HG02588 (cell line): ENCODE results near the gene KLHDC8B.

Experiments used
- ATAC-seq: cut with Tn5 transposase; IDR thresholded peaks from one replicate; pipeline ENCODE4 v1.9.1; 2021; ENCODE audit warnings: mild to moderate bottlenecking, moderate library complexity; ENCODE audit not compliant: unreplicated experiment

Gene KLHDC8B

DNA sequence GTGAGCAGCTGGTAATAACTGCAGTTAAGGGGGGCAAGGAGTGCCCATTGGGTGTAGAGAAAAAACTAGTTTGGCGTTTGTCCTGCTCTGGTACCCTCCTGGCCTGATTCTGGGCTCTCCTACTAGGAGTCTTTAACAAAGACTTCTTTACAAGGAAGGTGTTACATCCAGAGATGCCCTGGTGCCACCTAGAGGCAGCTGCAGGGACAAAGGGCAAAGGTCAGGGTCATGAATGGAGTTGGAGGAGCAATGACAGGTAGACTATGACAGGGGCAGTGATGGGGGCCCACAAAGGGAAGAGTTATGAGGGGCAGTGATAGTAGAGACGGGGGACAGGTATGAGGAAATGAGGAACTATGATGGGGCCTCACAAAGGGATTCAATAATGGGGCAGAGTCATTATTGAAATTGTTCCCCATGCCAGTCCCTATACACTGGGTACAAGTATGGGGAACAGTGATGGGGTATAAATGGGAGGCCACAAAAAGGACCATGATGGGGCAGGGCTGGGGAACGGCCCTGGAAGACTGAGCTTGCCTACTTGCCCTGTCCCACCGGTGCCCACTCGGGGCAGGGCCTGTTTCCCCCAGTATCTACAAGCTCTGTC, 13.2 kb upstream of the KLHDC8B start:
- no peak for ATAC-seq

DNA sequence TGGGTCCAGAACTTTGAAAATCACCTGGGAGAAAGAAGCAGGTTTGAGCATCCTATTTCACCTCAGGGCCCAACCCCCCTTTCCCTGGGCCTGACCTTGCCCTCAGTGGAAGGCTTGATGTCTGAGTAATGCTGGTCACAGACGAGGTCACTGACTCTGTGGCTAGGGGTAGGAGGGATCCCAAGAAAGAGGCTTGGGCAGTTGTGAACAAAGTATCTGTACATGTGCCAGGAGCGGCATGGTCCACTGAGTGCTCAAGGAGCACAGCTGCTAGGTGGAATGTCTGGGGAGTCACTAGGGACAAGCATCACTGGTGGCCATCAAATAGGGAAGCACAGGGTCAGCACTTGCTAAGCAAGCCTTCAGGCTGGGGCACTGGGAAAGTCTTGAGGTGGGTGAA, 12.6 kb upstream of the KLHDC8B start:
- ATAC-seq, result no peak

DNA sequence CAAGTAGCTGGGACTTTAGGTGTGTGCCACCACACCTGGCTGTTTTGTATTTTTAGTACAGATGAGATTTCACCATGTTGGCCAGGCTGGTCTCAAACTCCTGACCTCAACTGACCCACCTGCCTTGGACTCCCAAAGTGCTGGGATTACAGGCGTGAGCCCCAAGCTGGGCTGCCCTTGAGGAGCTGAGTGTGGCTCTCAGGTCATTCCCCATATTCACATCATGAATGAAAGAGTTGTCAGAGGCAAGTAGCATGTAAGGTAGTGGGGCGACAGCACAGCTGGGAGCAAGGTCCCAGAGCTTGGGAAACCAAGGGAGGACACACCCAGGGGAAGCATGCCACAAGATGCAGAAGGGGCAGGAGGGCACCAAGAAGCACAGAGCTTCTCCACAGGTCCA, 10.2 kb upstream of the KLHDC8B start:
- ATAC-seq, result no peak

DNA sequence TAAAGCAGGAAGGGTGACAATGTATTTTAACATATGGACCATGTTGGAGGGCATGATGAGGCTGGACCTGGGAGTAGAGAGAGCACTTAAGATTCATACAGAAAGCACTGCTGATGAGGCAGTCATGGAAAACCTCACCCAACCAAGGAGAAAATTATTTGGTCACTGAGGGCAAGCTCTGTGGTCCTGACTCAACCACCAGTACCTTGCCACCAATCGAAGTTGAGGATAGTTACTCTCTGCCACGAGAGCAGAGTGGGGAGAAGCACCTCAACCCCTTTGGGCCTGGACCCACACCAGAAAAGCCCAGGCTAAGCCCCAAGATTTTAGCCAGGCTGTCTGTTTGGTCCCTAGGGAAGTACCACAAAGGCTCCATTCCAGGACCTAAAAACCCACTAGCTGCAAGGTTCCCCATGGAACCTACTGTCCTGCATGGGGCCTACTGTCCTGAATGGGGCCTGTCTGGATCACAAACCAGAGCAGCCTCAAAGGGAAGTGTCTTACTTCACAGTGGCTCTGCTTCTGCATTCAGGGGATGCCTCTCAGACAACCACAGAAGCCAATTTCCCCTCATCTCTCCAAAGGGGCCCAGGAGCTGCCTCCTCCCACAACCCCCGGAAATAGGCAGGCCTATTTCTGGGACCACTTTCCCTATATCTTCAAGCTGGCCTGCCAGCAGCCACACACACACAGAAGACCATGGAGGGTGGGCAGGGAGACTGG, 9.4 kb upstream of the KLHDC8B start:
- no peak for ATAC-seq

DNA sequence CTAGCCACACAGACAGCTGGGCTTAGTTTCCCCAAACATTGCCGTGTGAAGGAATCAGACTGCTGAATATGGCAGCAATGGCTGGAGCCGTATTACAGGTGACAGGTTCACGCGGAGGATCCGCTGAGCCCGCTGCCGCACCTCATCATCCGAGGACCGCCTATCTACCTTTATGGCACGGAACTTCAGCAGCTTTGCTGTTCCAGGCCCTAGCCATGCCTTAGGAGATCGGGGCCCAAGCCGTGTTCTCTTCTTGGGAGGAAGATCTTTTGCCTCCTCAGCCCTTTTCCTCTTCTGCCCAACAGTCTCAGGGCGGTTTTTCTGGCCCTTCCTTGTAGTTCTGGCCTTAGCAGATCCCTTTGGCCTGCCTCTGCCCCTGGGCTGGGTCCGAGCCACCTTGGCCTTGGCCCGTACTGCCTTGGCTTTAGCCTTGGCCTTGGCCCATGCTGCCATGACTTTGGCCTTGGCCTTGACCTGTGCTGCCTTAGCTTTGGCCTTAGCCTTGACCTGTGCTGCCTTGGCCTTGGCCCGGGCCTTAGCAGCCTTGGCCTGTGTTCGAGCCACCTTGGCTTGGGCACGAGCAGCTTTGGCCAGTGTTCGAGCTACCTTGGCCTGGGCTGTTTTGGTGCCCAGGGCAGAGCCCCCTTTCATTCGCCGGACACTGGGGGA, 8.5 kb upstream of the KLHDC8B start:
- no peak for ATAC-seq

DNA sequence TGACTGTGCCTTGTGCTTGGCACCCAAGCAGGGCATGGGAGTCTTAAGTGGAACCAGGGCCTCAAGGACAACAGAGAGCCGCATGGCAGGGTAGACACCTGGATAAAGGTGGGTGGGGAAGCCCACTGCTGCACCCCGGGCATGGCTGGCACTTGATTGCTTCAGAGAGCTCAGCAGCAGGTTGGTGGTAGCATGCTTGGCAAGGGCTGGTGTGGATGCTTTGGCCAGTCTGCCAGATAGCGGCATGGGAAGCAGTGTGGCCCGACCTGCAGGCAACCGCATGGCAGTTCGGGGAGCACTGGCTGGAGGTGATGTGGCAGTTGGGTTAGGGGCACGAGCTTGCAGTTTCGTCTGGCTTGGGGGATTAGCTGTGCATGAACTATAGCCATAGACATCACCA, 7.8 kb upstream of the KLHDC8B start:
- no peak for ATAC-seq

DNA sequence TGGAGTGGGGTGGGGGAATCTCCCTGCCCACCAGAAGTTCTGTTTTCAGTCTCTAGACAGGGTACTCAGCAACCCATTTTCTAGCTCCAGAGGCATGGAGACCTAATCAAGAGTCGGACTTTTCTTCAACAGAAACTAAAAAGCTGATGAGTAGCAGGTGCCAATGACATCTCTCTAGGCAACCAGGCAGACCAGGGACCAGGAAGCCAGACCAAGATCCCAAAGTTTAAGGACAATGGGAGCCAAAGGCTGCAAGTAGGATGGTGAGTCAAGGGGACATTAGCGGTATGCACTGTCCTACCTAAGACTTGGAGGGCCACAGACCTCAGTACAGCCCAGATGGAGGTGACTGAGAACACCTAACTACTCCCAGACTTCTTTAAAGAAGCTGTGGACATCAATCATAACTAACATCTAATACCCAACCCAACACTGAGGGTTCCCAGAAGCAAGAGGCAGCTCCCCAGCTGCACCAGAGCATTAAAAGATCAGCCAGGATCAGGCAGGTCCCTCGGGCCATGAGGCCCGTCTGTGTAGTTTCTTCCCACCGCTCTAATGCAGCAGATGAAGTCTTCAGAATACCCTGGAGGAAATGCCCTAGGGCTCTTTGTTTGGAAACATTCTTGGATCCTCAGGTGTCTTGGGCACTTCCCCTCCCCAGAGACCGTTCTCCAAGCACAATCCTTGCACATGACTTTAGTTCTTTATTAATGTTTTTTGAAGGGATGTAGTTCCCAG, 6.2 kb upstream of the KLHDC8B start:
- no peak for ATAC-seq

DNA sequence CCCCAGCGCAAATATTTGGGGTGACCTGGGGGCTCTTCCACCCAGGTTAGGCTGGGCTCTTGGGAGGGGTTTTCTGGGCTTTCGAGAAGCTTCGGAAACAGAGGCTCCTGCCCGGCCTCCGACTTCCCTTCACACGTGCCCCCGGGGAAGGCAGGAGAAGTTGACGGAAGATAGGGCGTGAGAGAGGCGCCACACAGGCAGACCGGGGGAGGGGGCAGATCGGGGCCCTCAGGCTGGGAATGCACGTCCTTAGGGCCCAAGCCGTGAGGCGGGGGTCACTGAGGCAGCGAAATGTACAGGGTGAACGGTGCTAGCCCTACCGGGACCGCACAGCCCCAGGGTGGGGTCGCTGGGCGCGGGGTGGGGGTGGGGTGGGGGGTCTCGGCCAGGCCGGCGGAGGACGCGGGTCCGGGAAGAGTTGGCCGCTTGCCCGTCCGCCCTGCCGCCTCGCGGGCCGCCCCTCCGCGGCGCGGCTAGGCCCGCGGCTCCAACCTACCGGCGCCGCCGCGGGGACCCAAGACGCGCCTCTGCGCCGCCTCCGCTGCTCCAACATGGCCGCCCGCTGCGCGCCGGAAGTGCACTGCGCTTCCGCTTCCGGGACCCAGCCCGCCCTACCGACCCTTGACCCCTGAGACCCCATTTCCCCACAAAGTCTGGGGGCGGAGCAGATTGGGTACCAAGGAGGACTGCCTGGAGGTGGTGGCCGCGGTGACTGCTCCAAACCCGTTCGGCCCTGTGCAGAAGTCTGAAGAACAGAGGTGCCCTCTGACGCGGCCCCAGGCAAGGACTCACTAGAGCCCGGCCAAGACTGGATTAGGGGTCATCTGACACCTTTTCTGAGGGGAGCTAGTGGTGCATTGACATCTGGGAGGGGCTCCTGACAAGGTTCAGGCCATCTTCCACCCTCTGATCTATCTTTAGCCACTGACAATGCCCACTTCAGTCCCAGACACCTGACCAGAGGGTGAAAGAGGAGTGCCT, 5.3 kb upstream of the KLHDC8B start, which contains the start of gene CCDC71:
CCDC71 (minus strand) TSS at position 561 of the 981 bp plus-strand sequence. CDS start 2,123 bp downstream, outside the sequence.
- peak; percentile 64 for ATAC-seq

DNA sequence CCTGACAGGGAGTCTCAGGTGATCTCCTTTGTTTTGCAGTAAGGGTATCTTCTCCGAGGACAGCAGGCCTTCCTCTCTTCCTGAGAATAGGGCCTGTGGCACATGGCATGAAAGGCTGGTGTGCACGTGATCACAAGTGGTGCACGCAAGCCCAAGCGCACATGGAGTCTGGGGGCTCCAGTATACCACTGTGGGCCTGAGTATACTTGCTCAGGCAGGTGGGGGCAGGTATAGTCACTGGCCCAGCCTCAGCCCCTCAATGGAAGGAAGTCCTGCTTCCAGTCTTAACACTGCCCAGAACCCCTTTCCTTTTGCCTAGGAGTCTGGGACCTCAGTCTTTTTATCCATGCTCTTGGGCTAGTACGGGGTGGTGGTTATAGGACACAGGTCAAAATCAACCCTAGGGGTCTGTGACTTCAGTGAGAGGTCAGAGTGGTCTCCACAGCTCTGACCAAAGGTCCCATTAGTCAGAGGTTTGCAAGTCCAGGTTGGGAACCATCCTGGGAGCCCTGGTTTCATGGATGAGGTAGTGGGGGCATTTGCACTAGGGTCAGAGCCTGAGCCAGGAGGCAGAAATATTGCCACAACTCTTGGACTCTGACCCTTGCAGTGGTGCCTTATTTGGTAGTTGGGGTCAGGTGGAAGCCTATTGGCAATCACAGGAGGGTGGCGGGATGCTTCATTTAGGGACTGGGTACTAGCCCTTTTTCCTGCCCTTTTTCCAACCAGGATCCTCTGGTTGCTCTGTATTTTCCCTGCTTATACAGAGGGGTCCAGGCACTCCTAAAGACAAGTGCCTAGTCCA, 4.4 kb upstream of the KLHDC8B start:
- no peak for ATAC-seq

DNA sequence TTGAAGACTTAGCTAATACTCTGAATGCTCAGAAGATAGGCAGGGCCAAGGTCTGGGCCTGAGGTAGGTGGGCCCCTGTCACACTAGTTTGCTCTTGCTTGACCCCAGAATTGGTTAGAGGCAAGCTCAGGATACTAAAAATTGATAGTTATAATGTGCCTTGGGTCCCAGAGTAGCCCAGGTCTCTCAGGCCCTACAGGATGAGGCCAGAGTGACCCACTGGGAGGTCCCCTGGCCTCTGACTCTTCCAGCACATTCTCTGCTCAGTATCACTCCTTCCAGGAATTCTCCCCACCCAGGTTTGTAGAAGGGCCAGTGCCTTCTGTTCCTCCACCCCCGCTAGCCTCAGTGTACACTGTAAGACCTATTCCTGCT, 667 bp upstream of the KLHDC8B start:
- no peak for ATAC-seq

DNA sequence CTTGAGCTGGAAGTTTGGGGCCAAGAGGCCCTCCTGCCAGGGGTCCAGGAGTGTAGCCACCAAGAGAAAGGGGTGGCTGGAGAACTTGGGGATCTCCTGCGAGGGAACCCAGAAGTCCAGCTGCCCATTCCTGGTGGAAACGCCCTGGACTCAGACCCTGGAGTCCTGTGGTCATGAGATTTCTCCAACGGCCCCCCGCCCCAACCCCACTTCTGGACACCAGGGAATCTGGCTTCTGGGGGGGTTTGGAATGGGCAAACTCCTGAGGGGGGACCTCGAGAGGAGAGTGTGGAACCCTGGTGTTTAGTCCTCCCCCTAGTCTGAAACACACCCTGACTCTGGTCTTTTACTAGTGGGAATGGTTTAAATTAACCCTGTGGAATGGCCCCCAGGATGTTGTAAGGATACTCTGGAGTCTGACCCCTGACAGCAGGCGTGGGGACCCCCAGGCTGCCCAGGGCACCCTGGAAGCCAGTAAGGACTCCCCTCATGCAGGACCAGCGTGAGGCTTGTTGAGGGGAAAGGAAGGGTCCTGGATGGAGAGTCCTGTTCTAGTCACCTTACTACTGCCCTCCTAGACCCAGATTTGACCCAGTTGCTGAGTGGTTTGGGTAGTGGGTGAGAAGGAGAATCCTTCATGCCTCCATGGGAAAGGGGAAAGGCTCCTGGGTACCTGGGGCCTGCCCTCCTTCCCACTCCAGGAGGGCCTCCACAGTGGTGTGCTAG, 540 bp downstream of the KLHDC8B start:
- no peak for ATAC-seq

DNA sequence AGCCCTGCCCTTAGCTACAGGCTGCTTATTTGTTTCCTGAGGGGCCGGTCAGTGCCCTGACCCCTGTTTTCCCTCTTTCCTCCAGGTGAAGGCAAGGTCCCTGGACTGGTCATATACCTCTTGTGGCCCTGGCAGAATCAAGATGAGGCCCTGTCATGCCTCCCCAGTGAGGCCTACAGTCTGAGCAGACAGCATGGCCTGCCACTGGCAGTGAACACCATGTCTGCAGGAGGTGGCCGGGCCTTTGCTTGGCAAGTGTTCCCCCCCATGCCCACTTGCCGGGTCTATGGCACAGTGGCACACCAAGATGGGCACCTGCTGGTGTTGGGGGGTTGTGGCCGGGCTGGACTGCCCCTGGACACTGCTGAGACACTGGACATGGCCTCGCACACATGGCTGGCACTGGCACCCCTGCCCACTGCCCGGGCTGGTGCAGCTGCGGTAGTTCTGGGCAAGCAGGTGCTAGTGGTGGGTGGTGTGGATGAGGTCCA, 1.2 kb downstream of the KLHDC8B start:
- no peak for ATAC-seq

DNA sequence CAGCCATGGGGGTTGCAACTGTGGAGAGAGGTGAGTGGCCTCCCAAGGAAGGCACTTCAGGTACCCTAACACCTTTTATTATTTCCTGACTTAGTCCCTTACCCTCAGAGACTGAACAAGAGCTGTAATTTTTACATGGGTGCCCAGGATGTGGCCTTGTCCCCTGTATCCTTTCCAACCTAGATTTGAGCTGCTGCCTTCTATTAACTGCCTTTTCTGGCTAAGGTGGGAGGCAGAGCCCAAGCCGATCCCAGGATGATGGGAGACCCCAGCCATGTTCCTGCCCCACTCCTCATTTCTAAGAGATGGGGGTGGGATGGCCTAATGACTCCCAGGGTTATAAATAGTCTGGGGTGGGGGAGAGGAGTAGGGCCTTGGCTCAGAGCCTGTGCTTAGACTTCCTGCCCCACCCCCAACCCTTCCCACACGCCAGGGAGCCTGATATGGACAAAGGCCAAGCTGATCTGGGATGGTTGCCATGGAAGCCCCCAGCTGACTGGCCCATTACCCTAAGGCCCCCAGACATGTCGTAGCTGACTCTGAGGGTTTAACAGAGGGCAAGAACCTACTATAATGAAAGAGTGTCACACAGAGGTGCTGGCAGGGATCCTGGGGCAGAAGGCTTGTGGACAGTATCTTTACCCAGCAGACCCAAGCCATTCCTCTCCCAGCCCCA, 1.9 kb downstream of the KLHDC8B start:
- no peak for ATAC-seq

DNA sequence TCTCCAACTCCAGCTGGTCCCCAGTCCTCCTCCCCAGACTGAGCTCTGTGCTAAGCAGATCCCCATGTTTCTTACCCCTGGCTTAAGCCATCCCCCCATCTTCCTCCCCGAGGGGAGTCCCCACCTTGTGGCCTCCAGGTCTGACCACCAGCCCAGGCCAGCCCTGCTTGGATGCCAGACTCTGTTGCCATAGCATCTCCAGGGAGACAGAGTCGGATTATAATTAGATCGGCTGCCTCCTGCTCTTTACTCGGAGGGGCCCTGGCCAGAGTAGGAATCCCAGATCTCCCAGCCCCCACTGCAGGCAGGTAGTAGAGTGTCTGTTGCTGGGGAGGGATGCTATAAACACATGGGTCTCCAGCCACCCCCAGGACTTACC, 2.4 kb downstream of the KLHDC8B start:
- ATAC-seq, result no peak

DNA sequence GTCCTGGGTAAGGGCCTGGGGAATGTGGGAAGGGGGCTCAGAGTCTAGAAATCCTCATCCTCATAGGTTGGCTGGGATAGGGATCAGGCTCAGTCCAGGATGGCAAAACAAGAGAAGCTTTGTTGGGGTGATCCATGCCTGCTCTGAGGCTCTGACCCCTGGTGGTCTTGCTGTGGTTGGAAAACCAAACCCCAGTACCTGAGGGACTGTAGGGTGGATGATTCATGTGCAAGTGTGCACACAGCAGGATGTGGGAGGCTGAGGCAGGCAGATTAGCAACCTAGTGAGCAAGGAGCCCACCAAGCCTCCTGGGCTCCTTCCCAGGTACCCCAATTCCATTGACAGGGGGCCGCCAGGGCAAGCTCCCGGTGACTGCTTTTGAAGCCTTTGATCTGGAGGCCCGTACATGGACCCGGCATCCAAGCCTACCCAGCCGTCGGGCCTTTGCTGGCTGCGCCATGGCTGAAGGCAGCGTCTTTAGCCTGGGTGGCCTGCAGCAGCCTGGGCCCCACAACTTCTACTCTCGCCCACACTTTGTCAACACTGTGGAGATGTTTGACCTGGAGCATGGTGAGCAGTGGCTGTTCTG, 3.1 kb downstream of the KLHDC8B start:
- ATAC-seq, result no peak

DNA sequence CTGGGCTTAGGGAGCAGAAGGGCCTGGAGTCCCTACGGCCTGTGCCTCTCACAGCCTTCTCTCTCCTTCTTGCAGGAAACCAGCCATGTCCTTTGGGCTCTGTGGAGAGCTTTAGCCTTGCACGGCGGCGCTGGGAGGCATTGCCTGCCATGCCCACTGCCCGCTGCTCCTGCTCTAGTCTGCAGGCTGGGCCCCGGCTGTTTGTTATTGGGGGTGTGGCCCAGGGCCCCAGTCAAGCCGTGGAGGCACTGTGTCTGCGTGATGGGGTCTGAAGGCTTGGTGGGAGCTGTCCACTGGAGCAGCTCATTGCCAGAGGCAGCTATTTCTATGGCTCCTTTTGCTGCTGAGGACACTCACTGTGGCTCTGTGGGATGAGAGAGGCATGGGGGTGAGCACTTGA, 4.1 kb downstream of the KLHDC8B start:
- no peak for ATAC-seq

DNA sequence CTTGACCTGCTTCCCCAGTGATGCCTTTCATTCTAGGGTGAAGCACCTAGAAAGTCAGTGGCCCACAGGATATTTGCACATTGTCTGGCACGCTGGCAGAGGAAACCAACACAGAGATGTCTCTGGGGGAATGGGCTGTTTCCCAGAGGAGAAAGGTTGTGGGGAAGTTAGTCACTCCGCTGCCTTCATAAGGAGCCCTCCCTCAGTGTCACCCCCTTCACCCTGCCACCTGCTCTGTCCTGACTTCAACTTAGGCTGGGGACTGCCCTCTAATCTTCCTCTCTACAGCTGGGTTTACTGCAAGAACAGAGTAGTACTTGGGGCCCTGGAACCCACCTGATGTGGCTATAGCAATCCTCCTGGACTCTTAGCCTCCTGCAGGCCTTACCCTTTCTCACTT, 5.7 kb downstream of the KLHDC8B start:
- no peak for ATAC-seq

DNA sequence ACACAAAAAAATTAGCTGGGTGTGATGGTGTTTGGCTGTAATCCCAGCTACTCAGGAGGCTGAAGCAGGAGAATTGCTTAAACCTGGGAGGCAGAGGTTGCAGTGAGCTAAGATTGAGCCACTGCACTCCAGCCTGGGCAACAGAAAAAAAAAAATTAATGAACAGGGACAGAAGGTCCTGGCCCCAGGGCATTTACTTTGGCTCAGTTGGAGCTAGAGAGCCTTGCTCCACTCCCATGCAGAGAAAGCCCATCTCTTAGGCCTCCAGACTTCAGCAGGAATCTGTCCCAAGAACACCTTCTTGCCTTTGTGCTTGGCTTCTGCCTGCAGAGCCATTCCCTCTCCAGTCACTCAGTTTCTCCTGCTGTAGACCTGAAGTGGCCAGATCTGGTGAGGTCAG, 8.7 kb downstream of the KLHDC8B start:
- ATAC-seq, result no peak
